Spleen (tissue), 7 donors: ENCODE measurements around the gene PNKD.

Experiments used
- CTCF ChIP-seq, 11 experiments: fragments of 200-600 bp in 7 of 11; fragments of 450-650 bp in 4 of 11; sonication (generic) in 4 of 11; IDR thresholded peaks in 8 of 11; conservative IDR thresholded peaks in 3 of 11; 1 replicate in 7 of 11; 2 replicates in 4 of 11; pipeline versions ENCODE4 v1.4.0 to v1.8.0; 2016 to 2021; ENCODE audit warnings: antibody characterized with exemption in 11 of 11, inconsistent platforms in 4 of 11, mild to moderate bottlenecking in 1 of 11
- POLR2AphosphoS5 ChIP-seq, 3 donors: sonication (generic); formaldehyde crosslinking; IDR thresholded peaks; one replicate each; pipeline ENCODE4 v1.5.1; 2017; ENCODE audit warnings: antibody characterized with exemption in 3 of 3
- donor health status: DM: no; HTN: no; CAD: no; lungs with moderate emphysema.
- donor health status: DM: no; HTN: no; CAD: no.
- donor health status: DM: no; HTN: no; CAD: no.

GRCh38 chr2:218281449-218281848, 11.1 kb downstream of the PNKD start:
- TF ChIP-seq POLR2AphosphoS5 (IDR thresholded peaks at IDR 0.05), result no peak
- no peak for TF ChIP-seq CTCF (IDR thresholded peaks at IDR 0.05 in 8 of 11, conservative IDR thresholded peaks at IDR 0.05 in 3 of 11)
